HG02610 (cell line): ENCODE data around the gene CLIC4.
"Not testable (repeated sequence)": the region's sequence is repeated elsewhere in the genome, so short reads cannot be mapped to it uniquely, and the experiment has no call there.

ENCODE experiments used
- ATAC-seq: cut with Tn5 transposase; IDR thresholded peaks from one replicate; pipeline ENCODE4 v1.9.1; 2021; ENCODE audit warnings: mild to moderate bottlenecking, moderate library complexity; ENCODE audit not compliant: unreplicated experiment

The CLIC4 gene

GRCh38 chr1:24871306-24871901, 126.2 kb downstream of the CLIC4 start:
- no peak for ATAC-seq

GRCh38 chr1:24872061-24872850, 127.0 kb downstream of the CLIC4 start:
- no peak for ATAC-seq

- ATAC-seq: no peak
Measured at GRCh38 chr1:24873148-24873547, 127.9 kb downstream of the CLIC4 start.

GRCh38 chr1:24874056-24874455, 128.8 kb downstream of the CLIC4 start:
- ATAC-seq: no peak

- ATAC-seq: no peak
Measured at GRCh38 chr1:24874611-24875234, 129.5 kb downstream of the CLIC4 start.

- ATAC-seq: no peak
Measured at GRCh38 chr1:24875257-24875656, 130.0 kb downstream of the CLIC4 start.

GRCh38 chr1:24875991-24876506, 130.8 kb downstream of the CLIC4 start:
- ATAC-seq: no peak

GRCh38 chr1:24878045-24878444, 132.8 kb downstream of the CLIC4 start:
- ATAC-seq: no peak

- no peak for ATAC-seq
Measured at GRCh38 chr1:24878775-24879742, 133.8 kb downstream of the CLIC4 start.

- ATAC-seq: no peak
Measured at GRCh38 chr1:24881034-24881433, 135.8 kb downstream of the CLIC4 start.

- ATAC-seq: no peak
Measured at GRCh38 chr1:24884751-24885150, 139.5 kb downstream of the CLIC4 start.

GRCh38 chr1:24886241-24886640, 141.0 kb downstream of the CLIC4 start:
- ATAC-seq: no peak

GRCh38 chr1:24888061-24888970, 143.1 kb downstream of the CLIC4 start:
- ATAC-seq: no peak

- ATAC-seq: no peak
Measured at GRCh38 chr1:24888971-24889676, 143.9 kb downstream of the CLIC4 start.

GRCh38 chr1:24890887-24891286, 145.6 kb downstream of the CLIC4 start:
- no peak for ATAC-seq

GRCh38 chr1:24891367-24891766, 146.1 kb downstream of the CLIC4 start:
- ATAC-seq: not testable (repeated sequence)

GRCh38 chr1:24892188-24893153, 147.2 kb downstream of the CLIC4 start:
- ATAC-seq: no peak

GRCh38 chr1:24893431-24893830, 148.2 kb downstream of the CLIC4 start:
- no peak for ATAC-seq
